CD14-positive monocyte (primary cell): ENCODE measurements around the gene NPSR1. TPM values are rescaled to one million over a fixed set of nuclear protein-coding genes. Genes with fewer than 3 reads are reported as not detected.
"Not testable (repeated sequence)": the region's sequence is repeated elsewhere in the genome, so short reads cannot be mapped to it uniquely, and the experiment has no call there.

Source experiments
- DNase-seq, 3 donors: peaks; one replicate each; pipeline ENCODE4 v3.0.0-alpha.2; 2011 to 2022
- H2AFZ ChIP-seq: 2 replicates; pipeline ENCODE4 v1.6.0; 2012; ENCODE audit warnings: mild to moderate bottlenecking, low read depth, low read length, inconsistent platforms; ENCODE audit not compliant: insufficient read depth, poor library complexity, severe bottlenecking
- H3K27ac ChIP-seq, 2 donors: 1 replicate in 1 of 2; 2 replicates in 1 of 2; pipeline ENCODE4 v1.5.1; 2012 to 2013; ENCODE audit warnings: low read length in 2 of 2, control low read depth in 1 of 2, inconsistent platforms in 1 of 2, low read depth in 1 of 2, mild to moderate bottlenecking in 1 of 2
- H3K27me3 ChIP-seq, 2 donors: one replicate each; pipeline versions ENCODE4 v1.6.0 to v1.6.1; 2011 to 2013; ENCODE audit warnings: low read length in 2 of 2; ENCODE audit not compliant: control insufficient read depth in 2 of 2, insufficient read depth in 2 of 2
- H3K36me3 ChIP-seq, 2 donors: replicated peaks in 1 of 2; 1 replicate in 1 of 2; 2 replicates in 1 of 2; pipeline versions ENCODE4 v1.5.1 to v1.6.1; 2012 to 2013; ENCODE audit warnings: low read length in 2 of 2, control low read depth in 1 of 2, inconsistent platforms in 1 of 2, mild to moderate bottlenecking in 1 of 2; ENCODE audit not compliant: insufficient read depth in 2 of 2, control insufficient read depth in 1 of 2
- H3K4me1 ChIP-seq, 2 donors: 1 replicate in 1 of 2; 2 replicates in 1 of 2; pipeline versions ENCODE4 v1.5.1 to v1.6.1; 2012 to 2013; ENCODE audit warnings: low read length in 2 of 2, control low read depth in 1 of 2, inconsistent platforms in 1 of 2, mild to moderate bottlenecking in 1 of 2, moderate library complexity in 1 of 2; ENCODE audit not compliant: insufficient read depth in 2 of 2, control insufficient read depth in 1 of 2
- H3K4me2 ChIP-seq: replicated peaks from 2 replicates; pipeline ENCODE3; 2012; ENCODE audit warnings: low read length, moderate library complexity, mild to moderate bottlenecking; ENCODE audit not compliant: poor library complexity, severe bottlenecking; ENCODE audit errors: extremely low read depth
- H3K4me3 ChIP-seq, 3 experiments: fragments of 200-600 bp in 1 of 3; sonication (generic) in 1 of 3; replicated peaks in 1 of 3; 1 replicate in 2 of 3; 2 replicates in 1 of 3; pipeline ENCODE4 v1.5.1; 2011 to 2013; ENCODE audit warnings: low read length in 3 of 3, mild to moderate bottlenecking in 3 of 3, control low read depth in 2 of 3, low read depth in 2 of 3, inconsistent platforms in 1 of 3, moderate library complexity in 1 of 3
- H3K79me2 ChIP-seq: 2 replicates; pipeline ENCODE4 v1.6.0; 2012; ENCODE audit warnings: mild to moderate bottlenecking, control low read depth, inconsistent platforms, low read length, moderate library complexity; ENCODE audit not compliant: insufficient read depth
- H3K9ac ChIP-seq: 2 replicates; pipeline ENCODE4 v1.6.0; 2017; ENCODE audit warnings: low read length, mild to moderate bottlenecking; ENCODE audit not compliant: insufficient read depth, poor library complexity, severe bottlenecking
- H3K9me3 ChIP-seq, 2 donors: replicated peaks in 1 of 2; 1 replicate in 1 of 2; 2 replicates in 1 of 2; pipeline versions ENCODE4 v1.5.1 to v1.6.1; 2012 to 2013; ENCODE audit warnings: low read length in 2 of 2, control low read depth in 1 of 2; ENCODE audit not compliant: control insufficient read depth in 1 of 2, insufficient read depth in 1 of 2
- H4K20me1 ChIP-seq: 2 replicates; pipeline ENCODE4 v1.6.0; 2012; ENCODE audit warnings: mild to moderate bottlenecking, low read length, control low read depth, moderate library complexity; ENCODE audit not compliant: insufficient read depth
- H3K27ac Mint-ChIP-seq, 7 donors: one replicate each; pipeline ENCODE4 v1.8.0; 2020; ENCODE audit warnings: mild to moderate bottlenecking in 7 of 7, mixed read lengths in 7 of 7, moderate library complexity in 6 of 7, inconsistent platforms in 2 of 7
- H3K27me3 Mint-ChIP-seq, 3 donors: one replicate each; pipeline ENCODE4 v1.8.0; 2021 to 2022; ENCODE audit warnings: low read depth in 3 of 3, mild to moderate bottlenecking in 3 of 3, mixed read lengths in 3 of 3, moderate library complexity in 3 of 3, inconsistent platforms in 1 of 3
- H3K36me3 Mint-ChIP-seq, 2 donors: one replicate each; pipeline ENCODE4 v1.8.0; 2020; ENCODE audit warnings: mixed read lengths in 2 of 2, inconsistent platforms in 1 of 2, mild to moderate bottlenecking in 1 of 2
- H3K4me1 Mint-ChIP-seq: one replicate; pipeline ENCODE4 v1.8.0; 2020; ENCODE audit warnings: mild to moderate bottlenecking, mixed read lengths
- H3K4me3 Mint-ChIP-seq, 2 donors: one replicate each; pipeline ENCODE4 v1.8.0; 2020; ENCODE audit warnings: mild to moderate bottlenecking in 2 of 2, mixed read lengths in 2 of 2, moderate library complexity in 1 of 2
- H3K9me3 Mint-ChIP-seq, 7 donors: one replicate each; pipeline ENCODE4 v1.8.0; 2020 to 2022; ENCODE audit warnings: mixed read lengths in 7 of 7, mild to moderate bottlenecking in 6 of 7, moderate library complexity in 6 of 7, inconsistent platforms in 2 of 7
- CTCF ChIP-seq: fragments of 200-600 bp; IDR thresholded peaks from one replicate; pipeline ENCODE4 v1.8.0; 2022; ENCODE audit warnings: antibody characterized with exemption, mild to moderate bottlenecking
- WGBS: methylation state at CpG from one replicate; pipeline ENCODE4 v1.1.5; 2013; ENCODE audit warnings: missing lambda C conversion rate; ENCODE audit not compliant: insufficient coverage; 5-methylcytosine and 5-hydroxymethylcytosine counted together
- intact Hi-C, 2 donors: fragments of 100-400 bp; cut with micrococcal nuclease; formaldehyde crosslinking; loops; one replicate each; pipeline versions ENCODE4 v1.15.0 to v1.15.1; 2023
- polyA plus RNA-seq, 3 donors: library from polyadenylated mRNA; depleted of rRNA in 1 of 3; unstranded in 2 of 3; stranded (reverse) in 1 of 3; fragments of 300-500 nt in 2 of 3; fragments of >200 nt in 1 of 3; fragmentation: Illumina TruSeq in 2 of 3; gene quantifications; 1 replicate in 2 of 3; 2 replicates in 1 of 3; pipeline ENCODE4 v1.2.3, GENCODE V29; 2012 to 2021

Gene NPSR1
- polyA plus RNA-seq, 3 donors = not detected

- H3K27ac Mint-ChIP-seq, DNase-seq, H3K4me1 Mint-ChIP-seq, H3K36me3 Mint-ChIP-seq, H3K9me3 ChIP-seq, H3K79me2 ChIP-seq, H3K4me3 ChIP-seq, intact Hi-C loops, H3K4me2 ChIP-seq, H3K27ac ChIP-seq, H2AFZ ChIP-seq, H3K4me3 Mint-ChIP-seq, H3K27me3 Mint-ChIP-seq, H3K36me3 ChIP-seq, H3K27me3 ChIP-seq, H3K9ac ChIP-seq, H3K4me1 ChIP-seq, H4K20me1 ChIP-seq: not testable (repeated sequence)
- no CpG with 5 or more reads among the region's 3 CpGs for WGBS
- peaks cover 3 to 19% (median 6%) of the 10 kb centered on the region in 7 donors for H3K9me3 Mint-ChIP-seq
These were observed 209.3 kb downstream of the NPSR1 start for GRCh38 chr7:34867341-34867740.

GRCh38 chr7:34868602-34869001 lies 210.6 kb downstream of the NPSR1 start:
- DNase-seq, H3K4me1 ChIP-seq, H3K36me3 Mint-ChIP-seq, H3K9me3 ChIP-seq, H3K4me3 Mint-ChIP-seq, H3K9ac ChIP-seq, H3K4me3 ChIP-seq, H2AFZ ChIP-seq, H3K4me2 ChIP-seq, H3K36me3 ChIP-seq, H4K20me1 ChIP-seq, H3K79me2 ChIP-seq, H3K4me1 Mint-ChIP-seq, H3K27me3 Mint-ChIP-seq, intact Hi-C loops, H3K27ac Mint-ChIP-seq, H3K27me3 ChIP-seq, H3K27ac ChIP-seq: not testable (repeated sequence)
- H3K9me3 Mint-ChIP-seq = peaks cover 4 to 30% (median 7%) of the 10 kb centered on the region in 7 donors
- 80% methylated on average over 1 of the region's 5 CpGs for WGBS

- WGBS = 92% methylated on average over 2 of the region's 6 CpGs
- Mint-ChIP-seq H3K9me3 (peaks cover 4 to 30% (median 7%) of the 10 kb centered on the region in 7 donors), H3K4me1 (no peaks in the 10 kb centered on the region), H3K36me3 (no peaks in the 10 kb centered on the region), H3K27ac (no peak overlapping the region), H3K4me3 (no peak overlapping the region), H3K27me3 (peaks cover 0 to 4% (median 0%) of the 10 kb centered on the region in 3 donors)
- intact Hi-C loops = no loop called here
- Histone ChIP-seq H3K4me2 (no peak overlapping the region), H4K20me1 (no peaks in the 10 kb centered on the region), H3K36me3 (no peaks in the 10 kb centered on the region), H3K79me2 (no peaks in the 10 kb centered on the region), H3K4me1 (no peaks in the 10 kb centered on the region), H3K27ac (no peak overlapping the region), H2AFZ (no peak overlapping the region), H3K9me3 (peaks cover 0 to 10% of the 10 kb centered on the region in 2 donors), H3K4me3 (no peak overlapping the region), H3K27me3 (no peaks in the 10 kb centered on the region), H3K9ac (no peak overlapping the region)
- no peak for TF ChIP-seq CTCF
- no peak for DNase-seq
These were observed 211.0 kb downstream of the NPSR1 start for GRCh38 chr7:34869057-34869456.

- H3K4me1 Mint-ChIP-seq, DNase-seq, H3K36me3 Mint-ChIP-seq, H3K4me3 Mint-ChIP-seq, H3K27me3 Mint-ChIP-seq, H4K20me1 ChIP-seq, H2AFZ ChIP-seq, H3K27ac Mint-ChIP-seq, H3K4me3 ChIP-seq, H3K36me3 ChIP-seq, H3K27ac ChIP-seq, intact Hi-C loops, H3K79me2 ChIP-seq, H3K9ac ChIP-seq, H3K27me3 ChIP-seq, H3K9me3 ChIP-seq, H3K4me1 ChIP-seq, H3K4me2 ChIP-seq: not testable (repeated sequence)
- WGBS = no CpG with 5 or more reads among the region's 2 CpGs
- H3K9me3 Mint-ChIP-seq = peaks cover 4 to 30% (median 7%) of the 10 kb centered on the region in 7 donors
These were observed 212.0 kb downstream of the NPSR1 start for GRCh38 chr7:34870041-34870440.
